PC-9 (cell line): ENCODE data around the gene B4GALT6.

ENCODE experiments used
- EZH2 ChIP-seq: fragments of 200-600 bp; sonication (generic); IDR thresholded peaks from 2 replicates; pipeline ENCODE4 v1.8.0; 2017; ENCODE audit warnings: antibody characterized with exemption, low read depth
- TF ChIP-seq, protein P1 (sequence below): fragments of 200-600 bp; sonication (generic); conservative IDR thresholded peaks from 2 replicates; pipeline ENCODE4 v1.6.1; 2017; ENCODE audit warnings: mixed run types, antibody characterized with exemption, mild to moderate bottlenecking, moderate library complexity

- TF ChIP-seq, protein P1, sequence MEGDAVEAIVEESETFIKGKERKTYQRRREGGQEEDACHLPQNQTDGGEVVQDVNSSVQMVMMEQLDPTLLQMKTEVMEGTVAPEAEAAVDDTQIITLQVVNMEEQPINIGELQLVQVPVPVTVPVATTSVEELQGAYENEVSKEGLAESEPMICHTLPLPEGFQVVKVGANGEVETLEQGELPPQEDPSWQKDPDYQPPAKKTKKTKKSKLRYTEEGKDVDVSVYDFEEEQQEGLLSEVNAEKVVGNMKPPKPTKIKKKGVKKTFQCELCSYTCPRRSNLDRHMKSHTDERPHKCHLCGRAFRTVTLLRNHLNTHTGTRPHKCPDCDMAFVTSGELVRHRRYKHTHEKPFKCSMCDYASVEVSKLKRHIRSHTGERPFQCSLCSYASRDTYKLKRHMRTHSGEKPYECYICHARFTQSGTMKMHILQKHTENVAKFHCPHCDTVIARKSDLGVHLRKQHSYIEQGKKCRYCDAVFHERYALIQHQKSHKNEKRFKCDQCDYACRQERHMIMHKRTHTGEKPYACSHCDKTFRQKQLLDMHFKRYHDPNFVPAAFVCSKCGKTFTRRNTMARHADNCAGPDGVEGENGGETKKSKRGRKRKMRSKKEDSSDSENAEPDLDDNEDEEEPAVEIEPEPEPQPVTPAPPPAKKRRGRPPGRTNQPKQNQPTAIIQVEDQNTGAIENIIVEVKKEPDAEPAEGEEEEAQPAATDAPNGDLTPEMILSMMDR = no peak
- no peak for TF ChIP-seq EZH2
These were observed 18.1 kb upstream of the B4GALT6 start for GRCh38 chr18:31702449-31702848.
